NCI-H1105 (cell line): ENCODE data around the gene LYZL4.
A peak's percentile ranks its signal among the peaks of the same experiment; 100 is the strongest.

Source experiments
- DNase-seq: peaks from one replicate; lab custom pipeline; 2025; lab: John Stamatoyannopoulos, UW

Gene LYZL4

GRCh38 chr3:42410370-42411131 is at the start of gene LYZL4:
TSS of gene LYZL4 (minus strand) at chr3:42410610. CDS start at chr3:42407251, 3,359 bp downstream.
- DNase-seq: no peak

GRCh38 chr3:42459151-42459550 is 48.7 kb upstream of the LYZL4 start:
- no peak for DNase-seq

GRCh38 chr3:42456211-42456610 is 45.8 kb upstream of the LYZL4 start:
- DNase-seq: no peak

- no peak for DNase-seq
Observed at GRCh38 chr3:42451546-42452230, 41.3 kb upstream of the LYZL4 start.

GRCh38 chr3:42451116-42451515 is 40.7 kb upstream of the LYZL4 start:
- DNase-seq: no peak

- no peak for DNase-seq
Observed at GRCh38 chr3:42450567-42450966, 40.2 kb upstream of the LYZL4 start.

GRCh38 chr3:42447481-42447880 is 37.1 kb upstream of the LYZL4 start:
- no peak for DNase-seq

GRCh38 chr3:42446111-42447050 is 36.0 kb upstream of the LYZL4 start:
- DNase-seq: no peak

- DNase-seq: peak; percentile 41
Observed at GRCh38 chr3:42443819-42444436, 33.5 kb upstream of the LYZL4 start.

- no peak for DNase-seq
Observed at GRCh38 chr3:42443292-42443691, 32.9 kb upstream of the LYZL4 start.

GRCh38 chr3:42442640-42443039 is 32.2 kb upstream of the LYZL4 start:
- no peak for DNase-seq

GRCh38 chr3:42441791-42442190 is 31.4 kb upstream of the LYZL4 start:
- DNase-seq: peak; percentile 25

GRCh38 chr3:42440924-42441323 is 30.5 kb upstream of the LYZL4 start:
- no peak for DNase-seq

GRCh38 chr3:42439261-42440115 is 29.1 kb upstream of the LYZL4 start:
- no peak for DNase-seq

GRCh38 chr3:42438758-42439157 is 28.3 kb upstream of the LYZL4 start:
- no peak for DNase-seq

- DNase-seq: no peak
Observed at GRCh38 chr3:42438193-42438592, 27.8 kb upstream of the LYZL4 start.

- no peak for DNase-seq
Observed at GRCh38 chr3:42434777-42435380, 24.5 kb upstream of the LYZL4 start.

GRCh38 chr3:42432485-42432884 is 22.1 kb upstream of the LYZL4 start:
- DNase-seq: no peak

- DNase-seq: no peak
Observed at GRCh38 chr3:42430781-42431532, 20.5 kb upstream of the LYZL4 start.

- no peak for DNase-seq
Observed at GRCh38 chr3:42428830-42429229, 18.4 kb upstream of the LYZL4 start.
